Esophagus (tissue), 2 donors: ENCODE measurements around the gene OSBPL8. TPM values are rescaled to one million over a fixed set of nuclear protein-coding genes. Genes with fewer than 3 reads are reported as not detected.
"Not testable (repeated sequence)": the region's sequence is repeated elsewhere in the genome, so short reads cannot be mapped to it uniquely, and the experiment has no call there.

Experiments
- H3K27ac ChIP-seq, 2 donors: one replicate each; pipeline ENCODE4 v1.5.1; 2013; ENCODE audit warnings: low read depth in 2 of 2, mild to moderate bottlenecking in 2 of 2, inconsistent platforms in 1 of 2, low read length in 1 of 2, moderate library complexity in 1 of 2
- H3K27me3 ChIP-seq, 2 donors: one replicate each; pipeline ENCODE4 v1.6.1; 2013; ENCODE audit warnings: low read length in 2 of 2, control low read depth in 1 of 2, mild to moderate bottlenecking in 1 of 2; ENCODE audit not compliant: insufficient read depth in 2 of 2, control insufficient read depth in 1 of 2
- H3K36me3 ChIP-seq, 2 donors: one replicate each; pipeline ENCODE4 v1.6.1; 2013; ENCODE audit warnings: low read length in 1 of 2; ENCODE audit not compliant: control insufficient read depth in 2 of 2, insufficient read depth in 2 of 2
- H3K4me1 ChIP-seq, 2 donors: one replicate each; pipeline ENCODE4 v1.6.1; 2013; ENCODE audit warnings: low read length in 1 of 2; ENCODE audit not compliant: control insufficient read depth in 2 of 2, insufficient read depth in 2 of 2
- H3K4me3 ChIP-seq, 2 donors: one replicate each; pipeline ENCODE4 v1.5.1; 2013; ENCODE audit warnings: low read length in 2 of 2, mild to moderate bottlenecking in 2 of 2, low read depth in 1 of 2, moderate library complexity in 1 of 2
- H3K9me3 ChIP-seq, 2 donors: one replicate each; pipeline ENCODE4 v1.6.1; 2013; ENCODE audit warnings: mild to moderate bottlenecking in 2 of 2, low read depth in 1 of 2, low read length in 1 of 2, moderate library complexity in 1 of 2; ENCODE audit not compliant: control insufficient read depth in 2 of 2, insufficient read depth in 1 of 2
- WGBS, 2 donors: extraction: QIAGEN DNeasy Blood & Tissue Kit; methylation state at CpG; one replicate each; pipeline ENCODE4 v1.1.7; 2013; 5-methylcytosine and 5-hydroxymethylcytosine counted together
- polyA plus RNA-seq, 2 donors: library from polyadenylated mRNA; stranded (reverse); fragments of 200-250 nt; gene quantifications; one replicate each; pipeline ENCODE4 v1.2.3, GENCODE V29; 2013
- donor health status: healthy with polysubstance abuse.
- donor health status: Bipolar disorder and iron deficiency.

The OSBPL8 gene
- polyA plus RNA-seq, 2 donors, result 9.3 to 11.1 TPM

GRCh38 chr12:76398106-76398505, 161.5 kb downstream of the OSBPL8 start:
- H3K36me3 ChIP-seq, result no peaks in the 10 kb centered on the region
- no peaks in the 10 kb centered on the region for H3K27me3 ChIP-seq
- H3K27ac ChIP-seq, result no peak overlapping the region
- no peak overlapping the region for H3K4me3 ChIP-seq
- no peaks in the 10 kb centered on the region for H3K4me1 ChIP-seq
- H3K9me3 ChIP-seq, result no peaks in the 10 kb centered on the region

GRCh38 chr12:76391461-76391860, 168.1 kb downstream of the OSBPL8 start:
- peaks cover 0 to 5% of the 10 kb centered on the region in 2 donors for H3K36me3 ChIP-seq
- H3K4me1 ChIP-seq, result no peaks in the 10 kb centered on the region
- no peaks in the 10 kb centered on the region for H3K9me3 ChIP-seq
- no peaks in the 10 kb centered on the region for H3K27me3 ChIP-seq
- no peak overlapping the region for H3K4me3 ChIP-seq
- 54 to 73% methylated on average over 1 of the region's 1 CpG for WGBS, 2 donors
- H3K27ac ChIP-seq, result no peak overlapping the region

DNA sequence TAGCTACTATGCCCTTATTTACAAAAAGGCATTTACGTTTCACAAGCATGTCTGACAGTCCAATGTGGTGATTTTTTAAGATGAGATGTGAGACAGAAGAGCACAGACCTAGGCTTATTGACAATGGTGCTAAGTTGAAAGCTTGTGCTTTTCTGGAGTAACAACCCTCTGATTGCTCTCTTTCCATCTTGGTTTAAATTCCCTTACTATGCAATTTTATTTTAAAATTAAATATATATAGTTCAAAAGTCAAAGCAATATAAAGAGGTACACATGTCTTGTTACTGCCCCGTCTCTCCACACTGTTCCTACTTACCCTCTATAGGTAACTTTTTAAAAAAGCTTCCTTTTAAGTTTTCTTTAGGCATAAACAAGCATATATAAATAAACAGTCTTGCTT, 172.0 kb downstream of the OSBPL8 start:
- Histone ChIP-seq H3K9me3 (no peaks in the 10 kb centered on the region), H3K27me3 (no peaks in the 10 kb centered on the region), H3K36me3 (peaks cover 3 to 7% of the 10 kb centered on the region in 2 donors), H3K4me1 (no peaks in the 10 kb centered on the region), H3K27ac (no peak overlapping the region), H3K4me3 (no peak overlapping the region)
- WGBS, 2 donors, result 92 to 96% methylated on average over 2 of the region's 2 CpGs

- WGBS, 2 donors, result 67 to 79% methylated on average over 2 of the region's 2 CpGs
- peaks cover 3 to 9% of the 10 kb centered on the region in 2 donors for H3K36me3 ChIP-seq
Measured at GRCh38 chr12:76384560-76384959, 175.0 kb downstream of the OSBPL8 start.

DNA sequence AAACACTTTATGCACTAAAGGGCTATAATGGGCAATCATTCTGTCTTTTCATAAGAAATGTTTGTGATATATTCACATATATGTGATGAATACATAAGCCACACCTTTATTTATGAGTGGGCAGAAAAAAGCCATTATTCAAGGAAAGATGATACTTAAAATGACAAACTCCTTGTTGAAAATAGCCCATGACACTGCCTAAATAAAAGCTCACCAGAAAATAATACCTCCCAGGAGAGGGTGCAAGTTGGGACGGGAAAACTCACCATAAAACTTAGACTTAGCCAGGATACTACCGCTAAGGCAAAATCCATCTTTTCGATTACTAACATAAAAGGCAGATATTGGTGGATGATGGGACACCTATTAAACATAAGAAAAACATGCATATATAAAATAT, 175.6 kb downstream of the OSBPL8 start:
- no peaks in the 10 kb centered on the region for H3K4me1 ChIP-seq
- H3K27ac ChIP-seq, result no peak overlapping the region
- peaks cover 3 to 8% of the 10 kb centered on the region in 2 donors for H3K36me3 ChIP-seq
- H3K4me3 ChIP-seq, result no peak overlapping the region
- no peaks in the 10 kb centered on the region for H3K9me3 ChIP-seq
- H3K27me3 ChIP-seq, result no peaks in the 10 kb centered on the region
- 93 to 96% methylated on average over 3 of the region's 3 CpGs for WGBS, 2 donors

More at GRCh38 chr12:76384560-76384959, 175.0 kb downstream of the OSBPL8 start:
- H3K4me1 ChIP-seq, result no peaks in the 10 kb centered on the region
- no peaks in the 10 kb centered on the region for H3K9me3 ChIP-seq
- no peak overlapping the region for H3K4me3 ChIP-seq
- H3K27ac ChIP-seq, result no peak overlapping the region
- H3K27me3 ChIP-seq, result no peaks in the 10 kb centered on the region

DNA sequence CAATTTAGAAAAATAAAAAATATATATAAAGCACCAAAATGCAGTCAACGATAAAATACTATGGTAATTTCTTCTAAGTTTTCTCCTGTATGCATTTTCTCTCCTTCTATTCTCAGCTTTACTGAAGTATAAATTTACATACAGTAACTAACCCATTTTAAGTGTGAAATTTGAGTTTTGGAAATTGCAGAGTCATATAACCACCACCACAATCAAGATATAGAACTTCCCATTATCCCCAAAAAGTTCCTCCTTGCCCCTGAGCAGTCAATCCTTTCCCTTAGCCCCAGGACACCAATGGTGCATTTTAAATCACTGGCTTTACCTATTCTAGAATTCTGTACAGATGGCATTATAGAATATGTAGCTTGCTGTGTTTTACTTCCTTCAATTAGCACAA, 180.3 kb downstream of the OSBPL8 start:
- H3K4me1 ChIP-seq, result no peaks in the 10 kb centered on the region
- no peaks in the 10 kb centered on the region for H3K27me3 ChIP-seq
- H3K4me3 ChIP-seq, result no peak overlapping the region
- no peak overlapping the region for H3K27ac ChIP-seq
- no peaks in the 10 kb centered on the region for H3K9me3 ChIP-seq
- WGBS, 2 donors, result 96 to 99% methylated on average over 1 of the region's 1 CpG
- H3K36me3 ChIP-seq, result peaks cover 0 to 4% of the 10 kb centered on the region in 2 donors

GRCh38 chr12:76376876-76377275, 182.7 kb downstream of the OSBPL8 start:
- not testable (repeated sequence) for H3K27me3 ChIP-seq, H3K36me3 ChIP-seq, H3K27ac ChIP-seq, H3K9me3 ChIP-seq, H3K4me1 ChIP-seq, H3K4me3 ChIP-seq
- 93 to 97% methylated on average over 1 of the region's 1 CpG for WGBS, 2 donors

DNA sequence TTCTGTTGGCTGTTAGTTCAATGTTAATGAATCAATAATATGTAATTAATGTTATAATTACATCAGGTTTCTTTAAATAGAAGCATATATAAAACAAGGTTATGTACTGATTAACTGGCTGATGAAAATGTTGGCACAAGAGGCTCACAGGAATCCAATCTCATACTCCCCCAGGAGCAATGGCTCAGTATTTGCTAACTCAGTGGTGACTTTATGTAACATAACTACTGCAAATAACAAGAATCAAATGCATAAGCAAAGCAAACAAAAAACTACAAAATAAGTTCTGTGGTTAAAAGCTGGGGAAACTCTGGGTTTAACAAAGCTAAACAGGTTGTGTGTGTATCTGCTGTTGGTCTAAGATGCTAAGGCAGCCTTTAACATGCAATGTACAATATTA, 183.6 kb downstream of the OSBPL8 start:
- H3K27me3 ChIP-seq, result no peaks in the 10 kb centered on the region
- H3K27ac ChIP-seq, result no peak overlapping the region
- peaks cover 0 to 3% of the 10 kb centered on the region in 2 donors for H3K36me3 ChIP-seq
- no peaks in the 10 kb centered on the region for H3K9me3 ChIP-seq
- H3K4me1 ChIP-seq, result no peaks in the 10 kb centered on the region
- H3K4me3 ChIP-seq, result no peak overlapping the region

DNA sequence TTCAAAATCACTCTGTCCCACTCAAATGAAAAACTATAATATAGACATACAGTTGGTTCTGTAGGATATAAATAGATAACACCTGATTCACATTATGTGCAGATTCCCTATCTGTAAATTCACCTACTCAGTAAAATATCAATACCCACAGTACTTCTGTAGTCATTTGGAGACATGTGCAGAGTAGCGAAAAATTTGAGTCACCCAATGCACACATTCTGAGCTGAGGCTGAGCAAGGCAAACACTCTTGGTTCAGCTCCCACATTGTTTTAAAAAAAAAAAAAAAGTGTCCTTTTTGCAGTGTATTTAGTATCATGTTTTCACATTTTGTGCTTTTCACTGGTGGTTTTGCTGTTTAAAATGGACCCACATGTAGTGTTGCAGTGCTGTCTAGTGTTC, 184.1 kb downstream of the OSBPL8 start:
- peaks cover 0 to 3% of the 10 kb centered on the region in 2 donors for H3K36me3 ChIP-seq
- H3K27ac ChIP-seq, result no peak overlapping the region
- no peak overlapping the region for H3K4me3 ChIP-seq
- 91 to 98% methylated on average over 1 of the region's 1 CpG for WGBS, 2 donors
- no peaks in the 10 kb centered on the region for H3K9me3 ChIP-seq
- H3K27me3 ChIP-seq, result no peaks in the 10 kb centered on the region
- no peaks in the 10 kb centered on the region for H3K4me1 ChIP-seq

DNA sequence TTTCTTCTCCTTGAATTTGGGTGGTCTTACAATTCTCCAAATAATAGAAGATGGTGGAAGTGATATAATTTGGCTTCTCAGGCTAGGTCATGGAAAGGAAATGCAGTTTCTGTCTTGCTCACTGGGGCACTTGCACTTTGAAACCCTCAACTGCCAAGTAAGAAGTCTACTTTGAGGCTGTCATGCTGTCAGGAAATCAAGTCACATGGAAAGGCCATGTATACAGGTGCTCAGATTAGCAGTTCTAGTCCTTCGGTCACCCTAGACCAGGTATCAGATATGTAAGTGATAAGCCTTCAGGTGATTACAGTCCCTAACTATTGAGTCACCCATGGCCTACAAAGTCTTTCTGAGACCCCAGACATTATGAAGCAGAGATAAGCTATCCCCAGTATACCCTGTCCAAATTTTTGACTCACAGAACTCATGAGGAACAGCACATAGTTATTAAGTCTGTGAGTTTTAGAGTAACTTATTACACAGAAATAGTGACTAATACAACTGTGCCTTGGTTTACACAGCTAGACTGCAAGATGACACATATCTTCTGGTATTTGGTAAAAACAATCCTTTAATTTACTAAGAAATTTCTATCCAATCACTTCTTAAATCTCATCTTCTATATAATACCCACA, 185.1 kb downstream of the OSBPL8 start:
- H3K36me3 ChIP-seq, result peaks cover 0 to 3% of the 10 kb centered on the region in 2 donors

More for the DNA sequence above, 185.1 kb downstream of the OSBPL8 start:
- Histone ChIP-seq H3K27me3 (no peaks in the 10 kb centered on the region), H3K27ac (no peak overlapping the region), H3K4me1 (no peaks in the 10 kb centered on the region), H3K4me3 (no peak overlapping the region), H3K9me3 (no peaks in the 10 kb centered on the region)
- WGBS, 2 donors, result 75 to 95% methylated on average over 1 of the region's 1 CpG
